ENCODE results near the gene TPMT.
"Not testable (repeated sequence)": the region's sequence is repeated elsewhere in the genome, so short reads cannot be mapped to it uniquely, and the experiment has no call there.

TPMT gene

GRCh38 chr6:18155864-18156421 lies 1.1 kb upstream of the TPMT start:
- peak; percentile 83 for DNase-seq (ENCODE audit: low spot score)

- DNase-seq (ENCODE audit: low spot score), result peak; percentile 98
These were observed 430 bp upstream of the TPMT start, which contains the start of gene KDM1B for GRCh38 chr6:18155150-18155863. TSS of gene KDM1B (plus strand) at chr6:18155422. CDS start at chr6:18159896, 4,474 bp downstream.

- DNase-seq (ENCODE audit: low spot score), result no peak
These were observed 1.6 kb downstream of the TPMT start for GRCh38 chr6:18153311-18153703.

GRCh38 chr6:18151801-18152200 lies 3.1 kb downstream of the TPMT start:
- DNase-seq (ENCODE audit: low spot score), result no peak

- not testable (repeated sequence) for DNase-seq (ENCODE audit: low spot score)
These were observed 3.5 kb downstream of the TPMT start for GRCh38 chr6:18151391-18151790.

- no peak for DNase-seq (ENCODE audit: low spot score)
These were observed 6.4 kb downstream of the TPMT start for GRCh38 chr6:18148304-18149025.

GRCh38 chr6:18147616-18148015 lies 7.3 kb downstream of the TPMT start:
- DNase-seq (ENCODE audit: low spot score), result no peak

- no peak for DNase-seq (ENCODE audit: low spot score)
These were observed 7.7 kb downstream of the TPMT start for GRCh38 chr6:18147160-18147559.

- DNase-seq (ENCODE audit: low spot score), result no peak
These were observed 12.4 kb downstream of the TPMT start for GRCh38 chr6:18142591-18142861.

- no peak for DNase-seq (ENCODE audit: low spot score)
These were observed 12.9 kb downstream of the TPMT start for GRCh38 chr6:18141805-18142590.

- DNase-seq (ENCODE audit: low spot score), result no peak
These were observed 14.8 kb downstream of the TPMT start for GRCh38 chr6:18139935-18140621.

GRCh38 chr6:18138906-18139305 lies 16.0 kb downstream of the TPMT start:
- DNase-seq (ENCODE audit: low spot score), result no peak

- no peak for DNase-seq (ENCODE audit: low spot score)
These were observed 18.6 kb downstream of the TPMT start for GRCh38 chr6:18136260-18136659.

GRCh38 chr6:18135171-18135570 lies 19.7 kb downstream of the TPMT start:
- no peak for DNase-seq (ENCODE audit: low spot score)

GRCh38 chr6:18132346-18132745 lies 22.5 kb downstream of the TPMT start:
- no peak for DNase-seq (ENCODE audit: low spot score)

- DNase-seq (ENCODE audit: low spot score), result no peak
These were observed 28.8 kb downstream of the TPMT start for GRCh38 chr6:18126121-18126520.

GRCh38 chr6:18122128-18123093 lies 32.5 kb downstream of the TPMT start, which contains the start of gene NHLRC1:
TSS of gene NHLRC1 (minus strand) at chr6:18122677. CDS start at chr6:18122606, 71 bp downstream.
- no peak for DNase-seq (ENCODE audit: low spot score)

GRCh38 chr6:18121580-18122127 lies 33.2 kb downstream of the TPMT start:
- DNase-seq (ENCODE audit: low spot score), result peak; percentile 12

- no peak for DNase-seq (ENCODE audit: low spot score)
These were observed 35.6 kb downstream of the TPMT start for GRCh38 chr6:18119236-18119635.

- DNase-seq (ENCODE audit: low spot score), result no peak
These were observed 36.5 kb downstream of the TPMT start for GRCh38 chr6:18118330-18118729.

Measured in NAMALWA (cell line).